ENCODE data around the gene FOXP1. TPM values are rescaled to one million over a fixed set of nuclear protein-coding genes. Genes with fewer than 3 reads are reported as not detected.
"Not testable (repeated sequence)": the region's sequence is repeated elsewhere in the genome, so short reads cannot be mapped to it uniquely, and the experiment has no call there.

Gene FOXP1
- total RNA-seq, 2 donors from 2014 or later, result 41.7 to 94.3 TPM

DNA sequence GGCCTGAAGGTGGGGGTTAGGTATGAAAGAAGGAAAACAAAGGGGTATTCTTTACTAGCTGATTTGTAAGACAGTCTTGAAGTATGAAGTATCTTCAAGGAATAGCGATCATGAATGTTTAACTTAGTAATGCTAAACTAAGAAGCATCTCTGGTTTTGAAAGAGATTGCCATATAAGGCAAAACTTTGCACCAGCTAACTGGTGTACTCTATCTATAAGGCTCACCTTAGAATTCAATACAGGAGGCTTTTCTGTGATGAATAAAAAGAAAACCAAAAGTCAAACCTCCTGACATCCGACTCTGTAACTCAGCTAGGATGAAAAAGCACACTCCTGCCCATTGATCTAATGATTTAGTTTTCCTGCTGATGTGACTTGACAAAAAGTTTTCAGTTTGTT lies 54.7 kb downstream of the FOXP1 start:
- Histone ChIP-seq H3K4me3 (ENCODE audit: low read length) (no peak overlapping the region), H3K36me3 (ENCODE audit: control insufficient read depth, insufficient read depth, low read length) (no peaks in the 10 kb centered on the region), H3K27ac (ENCODE audit: low read depth, low read length) (no peak overlapping the region), H3K27me3 (ENCODE audit: control insufficient read depth, insufficient read depth, low read length, poor library complexity, severe bottlenecking) (no peaks in the 10 kb centered on the region), H3K4me1 (ENCODE audit: control insufficient read depth, insufficient read depth, low read length) (no peaks in the 10 kb centered on the region), H3K9me3 (ENCODE audit: control insufficient read depth, low read length) (no peaks in the 10 kb centered on the region), H3K9ac (ENCODE audit: extremely low read depth, low read length, poor library complexity, severe bottlenecking) (no peak overlapping the region)
- TF ChIP-seq, protein P1, sequence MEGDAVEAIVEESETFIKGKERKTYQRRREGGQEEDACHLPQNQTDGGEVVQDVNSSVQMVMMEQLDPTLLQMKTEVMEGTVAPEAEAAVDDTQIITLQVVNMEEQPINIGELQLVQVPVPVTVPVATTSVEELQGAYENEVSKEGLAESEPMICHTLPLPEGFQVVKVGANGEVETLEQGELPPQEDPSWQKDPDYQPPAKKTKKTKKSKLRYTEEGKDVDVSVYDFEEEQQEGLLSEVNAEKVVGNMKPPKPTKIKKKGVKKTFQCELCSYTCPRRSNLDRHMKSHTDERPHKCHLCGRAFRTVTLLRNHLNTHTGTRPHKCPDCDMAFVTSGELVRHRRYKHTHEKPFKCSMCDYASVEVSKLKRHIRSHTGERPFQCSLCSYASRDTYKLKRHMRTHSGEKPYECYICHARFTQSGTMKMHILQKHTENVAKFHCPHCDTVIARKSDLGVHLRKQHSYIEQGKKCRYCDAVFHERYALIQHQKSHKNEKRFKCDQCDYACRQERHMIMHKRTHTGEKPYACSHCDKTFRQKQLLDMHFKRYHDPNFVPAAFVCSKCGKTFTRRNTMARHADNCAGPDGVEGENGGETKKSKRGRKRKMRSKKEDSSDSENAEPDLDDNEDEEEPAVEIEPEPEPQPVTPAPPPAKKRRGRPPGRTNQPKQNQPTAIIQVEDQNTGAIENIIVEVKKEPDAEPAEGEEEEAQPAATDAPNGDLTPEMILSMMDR (conservative IDR thresholded peaks at IDR 0.05), result no peak
- Mint-ChIP-seq H3K27me3 (ENCODE audit: insufficient read depth) (no peaks in the 10 kb centered on the region), H3K9me3 (no peaks in the 10 kb centered on the region), H3K4me3 (no peak overlapping the region), H3K36me3 (ENCODE audit: low read depth) (peaks cover 10% of the 10 kb centered on the region), H3K27ac (no peak overlapping the region), H3K4me1 (peaks cover 22% of the 10 kb centered on the region)
- WGBS, 2 experiments (ENCODE audit: insufficient coverage in 1 of 2, insufficient read length in 1 of 2), result 79 to 100% methylated on average over 1 to 2 of the region's 2 CpGs
- no peak for DNase-seq

DNA sequence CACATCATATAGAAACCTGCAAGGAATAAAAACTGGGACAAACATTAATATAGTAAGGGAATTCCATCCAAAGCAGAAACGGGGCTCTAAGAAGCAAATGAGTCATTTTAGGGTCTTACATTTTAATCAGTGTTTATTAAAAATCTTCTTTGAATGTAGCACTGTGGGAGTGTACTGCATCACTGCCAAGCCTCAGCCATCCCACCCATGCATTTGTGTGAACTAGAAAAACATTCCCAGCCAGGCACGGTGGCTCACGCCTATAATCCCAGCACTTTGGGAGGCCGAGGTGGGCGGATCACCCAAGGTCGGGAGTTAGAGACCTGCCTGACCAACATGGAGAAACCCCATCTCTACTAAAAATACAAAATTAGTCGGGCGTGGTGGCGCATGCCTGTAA lies 57.1 kb downstream of the FOXP1 start:
- H3K4me1 ChIP-seq (ENCODE audit: control insufficient read depth, insufficient read depth, low read length); H3K36me3 ChIP-seq (ENCODE audit: control insufficient read depth, insufficient read depth, low read length); H3K9me3 Mint-ChIP-seq; H3K4me3 ChIP-seq (ENCODE audit: low read length); H3K27ac ChIP-seq (ENCODE audit: low read depth, low read length); H3K4me3 Mint-ChIP-seq; H3K9ac ChIP-seq (ENCODE audit: extremely low read depth, low read length, poor library complexity, severe bottlenecking); H3K27me3 ChIP-seq (ENCODE audit: control insufficient read depth, insufficient read depth, low read length, poor library complexity, severe bottlenecking); DNase-seq; H3K9me3 ChIP-seq (ENCODE audit: control insufficient read depth, low read length); H3K27ac Mint-ChIP-seq; H3K27me3 Mint-ChIP-seq (ENCODE audit: insufficient read depth); H3K36me3 Mint-ChIP-seq (ENCODE audit: low read depth): not testable (repeated sequence)
- 95 to 97% methylated on average over 5 to 9 of the region's 9 CpGs for WGBS, 2 experiments (ENCODE audit: insufficient coverage in 1 of 2, insufficient read length in 1 of 2)
- H3K4me1 Mint-ChIP-seq, result peaks cover 35% of the 10 kb centered on the region

DNA sequence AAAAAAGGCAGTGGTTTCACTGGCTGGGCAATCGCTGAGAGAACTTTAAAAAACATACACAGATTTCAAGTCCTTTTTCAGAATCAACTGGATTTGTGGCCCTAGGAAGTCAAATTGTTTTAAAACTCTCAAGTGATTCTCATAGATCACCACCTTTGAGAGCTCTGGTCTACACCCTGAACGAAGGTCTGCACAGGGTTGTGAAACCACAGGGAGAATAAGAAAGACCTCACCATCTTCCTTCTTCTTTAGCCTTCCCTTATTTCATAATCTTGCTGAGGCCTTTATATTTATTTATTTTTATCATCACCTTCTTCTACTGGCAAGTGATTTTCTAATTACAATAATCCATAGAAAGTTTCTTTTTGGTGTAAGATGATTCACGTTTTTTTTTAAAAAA lies 58.1 kb downstream of the FOXP1 start:
- no peaks in the 10 kb centered on the region for H3K9me3 ChIP-seq (ENCODE audit: control insufficient read depth, low read length)
- no peak overlapping the region for H3K4me3 ChIP-seq (ENCODE audit: low read length)
- no peak overlapping the region for H3K27ac Mint-ChIP-seq
- no peaks in the 10 kb centered on the region for H3K36me3 ChIP-seq (ENCODE audit: control insufficient read depth, insufficient read depth, low read length)
- no peak for DNase-seq
- H3K27ac ChIP-seq (ENCODE audit: low read depth, low read length), result no peak overlapping the region
- peaks cover 3% of the 10 kb centered on the region for H3K4me1 ChIP-seq (ENCODE audit: control insufficient read depth, insufficient read depth, low read length)
- WGBS, 2 experiments (ENCODE audit: insufficient coverage in 1 of 2, insufficient read length in 1 of 2), result 93 to 94% methylated on average over 2 of the region's 3 CpGs
- H3K36me3 Mint-ChIP-seq (ENCODE audit: low read depth), result peaks cover 7% of the 10 kb centered on the region
- no peaks in the 10 kb centered on the region for H3K27me3 Mint-ChIP-seq (ENCODE audit: insufficient read depth)
- TF ChIP-seq, protein P1 (conservative IDR thresholded peaks at IDR 0.05), result no peak
- H3K27me3 ChIP-seq (ENCODE audit: control insufficient read depth, insufficient read depth, low read length, poor library complexity, severe bottlenecking), result no peaks in the 10 kb centered on the region
- no peaks in the 10 kb centered on the region for H3K9me3 Mint-ChIP-seq
- H3K4me1 Mint-ChIP-seq, result peaks cover 35% of the 10 kb centered on the region
- H3K4me3 Mint-ChIP-seq, result no peak overlapping the region
- H3K9ac ChIP-seq (ENCODE audit: extremely low read depth, low read length, poor library complexity, severe bottlenecking), result no peak overlapping the region

DNA sequence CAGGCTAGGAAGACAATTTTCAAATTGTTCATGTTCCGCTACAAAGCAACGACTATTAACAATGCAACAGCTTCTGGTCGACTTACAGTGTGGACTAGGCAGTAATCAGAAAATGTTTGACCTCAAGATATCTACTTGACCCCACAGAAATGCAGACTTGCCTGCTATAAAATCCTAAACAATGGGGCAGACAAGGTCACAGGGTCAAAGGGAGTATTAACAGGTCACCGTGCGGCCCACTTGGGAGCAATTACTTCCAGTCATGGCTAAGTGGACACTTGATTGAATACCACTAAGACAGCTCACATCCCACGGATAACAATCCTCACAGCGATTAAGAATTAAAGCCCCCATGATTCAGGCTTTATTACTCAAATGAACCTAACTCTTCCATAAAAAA lies 58.9 kb downstream of the FOXP1 start:
- Histone ChIP-seq H3K9ac (ENCODE audit: extremely low read depth, low read length, poor library complexity, severe bottlenecking) (no peak overlapping the region), H3K27me3 (ENCODE audit: control insufficient read depth, insufficient read depth, low read length, poor library complexity, severe bottlenecking) (no peaks in the 10 kb centered on the region), H3K9me3 (ENCODE audit: control insufficient read depth, low read length) (no peaks in the 10 kb centered on the region), H3K27ac (ENCODE audit: low read depth, low read length) (no peak overlapping the region), H3K4me1 (ENCODE audit: control insufficient read depth, insufficient read depth, low read length) (peaks cover 9% of the 10 kb centered on the region), H3K36me3 (ENCODE audit: control insufficient read depth, insufficient read depth, low read length) (no peaks in the 10 kb centered on the region), H3K4me3 (ENCODE audit: low read length) (no peak overlapping the region)
- TF ChIP-seq, protein P1 (conservative IDR thresholded peaks at IDR 0.05), result no peak
- no peak overlapping the region for H3K4me3 Mint-ChIP-seq
- H3K9me3 Mint-ChIP-seq, result no peaks in the 10 kb centered on the region
- H3K27ac Mint-ChIP-seq, result no peak overlapping the region
- WGBS, 2 experiments (ENCODE audit: insufficient coverage in 1 of 2, insufficient read length in 1 of 2), result 72 to 82% methylated on average over 7 of the region's 7 CpGs
- DNase-seq, result no peak
- peaks cover 42% of the 10 kb centered on the region for H3K4me1 Mint-ChIP-seq
- no peaks in the 10 kb centered on the region for H3K27me3 Mint-ChIP-seq (ENCODE audit: insufficient read depth)
- peaks cover 7% of the 10 kb centered on the region for H3K36me3 Mint-ChIP-seq (ENCODE audit: low read depth)
